ENCODE measurements around the gene ERMAP.
"Not testable (repeated sequence)": the region's sequence is repeated elsewhere in the genome, so short reads cannot be mapped to it uniquely, and the experiment has no call there.

ERMAP gene

GRCh38 chr1:42807056-42807668 lies 9.8 kb upstream of the ERMAP start:
- DNase-seq (ENCODE audit: low spot score), result peak; percentile 18

GRCh38 chr1:42814815-42815214 lies 2.1 kb upstream of the ERMAP start:
- DNase-seq (ENCODE audit: low spot score), result not testable (repeated sequence)

DNA sequence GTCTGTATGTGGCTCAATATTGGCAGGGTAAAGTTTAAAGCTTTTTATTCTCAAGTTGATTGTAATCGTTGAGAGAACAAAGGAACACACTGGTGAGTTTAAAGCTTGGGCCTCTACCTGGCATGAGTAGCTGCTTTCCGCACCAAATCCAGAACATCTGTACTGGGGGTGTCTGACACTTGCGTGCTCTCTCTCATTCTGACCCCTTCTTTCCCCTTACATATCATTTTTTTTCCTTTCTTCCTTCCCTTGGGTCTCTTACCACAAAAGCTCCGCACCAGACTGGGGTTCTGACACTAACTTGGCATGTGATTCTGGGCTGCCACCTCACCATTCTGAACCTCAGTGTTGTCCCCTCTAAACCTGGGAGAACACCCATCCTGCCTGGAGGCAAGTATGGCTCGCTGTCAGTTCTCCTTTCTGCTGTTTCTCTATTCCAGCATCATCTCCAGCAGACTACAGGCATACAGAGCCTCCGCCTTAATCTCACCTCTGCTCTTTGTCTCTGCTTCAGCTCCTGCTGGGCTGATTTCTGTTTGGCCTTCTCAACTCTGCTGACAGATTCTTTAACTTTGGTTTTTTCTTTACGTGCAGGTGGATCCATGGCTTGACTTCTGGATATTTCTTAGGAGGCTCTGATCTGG lies 859 bp upstream of the ERMAP start:
- DNase-seq (ENCODE audit: low spot score), result no peak

- DNase-seq (ENCODE audit: low spot score), result no peak
Measured at GRCh38 chr1:42817440-42817767, 482 bp downstream of the ERMAP start.

DNA sequence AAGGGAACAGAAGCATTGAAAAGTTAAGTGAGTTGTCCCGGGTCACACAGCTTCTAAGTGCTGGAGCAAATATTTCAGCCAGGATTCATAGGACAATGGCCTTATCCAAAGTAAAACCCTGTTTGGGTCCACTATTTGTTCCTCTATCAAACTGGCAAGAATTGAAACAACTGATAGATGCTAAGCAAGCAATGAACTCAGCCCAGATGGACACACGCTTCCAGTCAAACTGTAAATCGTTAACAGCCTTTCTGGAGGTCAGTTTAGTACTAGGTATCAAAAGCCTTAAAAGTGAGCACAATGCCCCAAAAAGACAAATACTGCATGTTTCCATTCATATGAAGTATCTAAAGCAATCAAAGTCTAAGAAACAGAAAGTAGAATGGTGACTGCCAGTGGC lies 1.1 kb downstream of the ERMAP start:
- peak; percentile 11 for DNase-seq (ENCODE audit: low spot score)

DNA sequence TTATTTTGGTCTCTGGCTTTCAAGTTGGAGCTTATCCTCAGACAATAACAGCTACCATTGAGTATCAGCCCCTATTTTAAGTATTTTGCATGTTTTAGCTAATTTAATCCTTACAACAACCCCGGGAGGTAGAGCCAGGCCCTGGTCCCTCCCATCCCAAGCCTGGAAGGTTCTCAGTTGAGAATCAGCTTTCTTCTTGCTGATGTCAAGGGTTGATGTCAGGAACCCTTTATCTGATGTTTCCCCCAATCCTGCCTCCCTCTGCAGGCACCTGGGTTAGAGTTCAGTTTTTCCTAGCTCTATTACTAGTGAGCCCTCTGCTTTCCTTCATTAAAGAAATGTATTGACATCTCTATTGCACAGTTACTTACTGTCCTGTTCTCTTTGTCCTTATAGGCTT lies 3.9 kb downstream of the ERMAP start:
- DNase-seq (ENCODE audit: low spot score), result no peak

GRCh38 chr1:42821690-42822089 lies 4.8 kb downstream of the ERMAP start:
- no peak for DNase-seq (ENCODE audit: low spot score)

DNA sequence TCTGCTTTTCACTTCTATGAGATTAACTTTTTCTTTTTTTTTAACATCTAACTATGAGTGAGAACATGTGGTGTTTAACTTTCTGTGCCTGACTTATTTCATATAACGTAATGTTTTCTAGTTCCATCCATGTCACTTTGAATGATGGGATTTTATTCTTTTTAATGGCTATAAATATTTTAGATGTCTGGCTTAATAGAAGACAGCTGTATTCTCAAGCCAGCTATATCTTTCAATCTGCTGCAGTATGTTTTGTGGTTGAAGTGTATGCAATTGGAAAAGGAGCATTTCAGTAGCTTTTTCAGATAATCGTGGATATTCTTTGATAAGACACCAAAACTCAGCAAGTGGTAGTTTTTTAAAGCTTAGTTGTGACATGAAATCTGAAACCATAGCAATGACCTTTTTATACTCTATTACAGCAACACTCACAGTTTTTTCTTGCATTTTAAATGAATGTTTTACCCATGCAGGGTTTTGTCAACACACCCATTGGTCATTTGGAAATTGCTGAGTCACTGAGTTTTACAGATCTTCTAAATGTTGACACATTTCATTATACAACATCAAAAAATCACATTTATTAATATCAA lies 6.0 kb downstream of the ERMAP start:
- DNase-seq (ENCODE audit: low spot score), result no peak

DNA sequence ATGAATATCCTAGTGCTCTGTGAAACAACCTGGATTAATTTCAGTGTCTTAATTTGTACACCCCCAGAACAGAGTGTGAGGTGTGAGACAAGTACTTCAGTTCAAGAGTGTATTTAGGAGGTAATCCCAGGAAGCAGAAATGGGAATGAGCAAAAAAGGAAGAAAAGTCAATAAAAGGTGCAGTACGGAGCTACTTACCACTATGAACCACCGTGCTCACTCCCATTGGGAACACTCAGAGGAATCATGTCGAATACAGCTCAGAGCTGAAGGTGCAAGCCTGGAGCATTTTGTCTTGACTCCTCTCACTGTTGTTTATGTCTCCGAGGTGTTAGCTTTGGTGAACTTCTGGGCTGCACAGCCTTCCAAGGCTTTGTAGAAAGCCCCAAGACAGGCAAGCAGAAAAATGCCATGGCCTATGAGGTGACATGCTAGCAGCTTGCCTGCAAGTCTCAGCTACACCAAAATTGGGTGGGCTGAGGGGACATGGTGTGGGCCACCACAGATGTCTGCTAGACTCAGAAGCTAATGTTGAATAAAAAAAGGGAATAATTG lies 7.6 kb downstream of the ERMAP start:
- DNase-seq (ENCODE audit: low spot score), result no peak

DNA sequence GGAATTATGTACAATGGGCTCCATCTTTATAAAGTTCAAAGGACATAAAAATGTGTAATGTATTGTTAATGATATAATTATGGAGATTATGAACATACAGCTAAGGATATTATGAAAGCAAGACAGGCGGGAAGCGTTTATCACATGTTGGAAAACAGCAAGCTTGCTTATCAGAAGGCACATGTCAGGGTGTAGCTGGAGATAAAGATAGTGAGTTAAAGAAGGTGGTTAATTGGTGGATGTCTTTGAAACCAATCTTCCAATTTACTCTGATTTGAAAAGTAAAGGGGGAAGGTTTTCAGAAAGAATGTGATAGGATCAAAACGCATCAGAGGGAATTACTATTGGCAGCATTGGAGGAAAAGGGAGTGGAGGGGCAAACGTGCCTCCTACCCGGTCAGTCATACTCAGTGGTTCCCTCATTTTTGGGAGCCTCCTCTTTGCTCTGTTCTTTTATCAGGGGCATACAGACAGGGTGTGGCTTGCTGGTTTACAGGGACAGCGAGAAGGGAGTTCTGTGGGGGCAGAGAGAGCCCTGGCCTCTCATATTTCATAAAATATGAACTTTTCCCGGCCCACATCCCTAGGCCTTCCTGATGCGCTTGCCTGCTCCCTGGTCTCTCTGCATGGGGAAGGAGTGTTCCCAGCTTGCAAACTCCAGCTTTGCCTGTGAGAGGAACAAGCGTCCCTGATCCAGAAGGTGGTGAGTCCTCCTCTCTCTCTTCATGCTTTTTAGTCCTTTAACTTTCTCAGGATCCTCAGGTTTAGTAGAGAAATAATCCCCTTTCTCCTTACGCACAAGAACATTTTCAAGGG lies 8.3 kb downstream of the ERMAP start:
- DNase-seq (ENCODE audit: low spot score), result no peak

DNA sequence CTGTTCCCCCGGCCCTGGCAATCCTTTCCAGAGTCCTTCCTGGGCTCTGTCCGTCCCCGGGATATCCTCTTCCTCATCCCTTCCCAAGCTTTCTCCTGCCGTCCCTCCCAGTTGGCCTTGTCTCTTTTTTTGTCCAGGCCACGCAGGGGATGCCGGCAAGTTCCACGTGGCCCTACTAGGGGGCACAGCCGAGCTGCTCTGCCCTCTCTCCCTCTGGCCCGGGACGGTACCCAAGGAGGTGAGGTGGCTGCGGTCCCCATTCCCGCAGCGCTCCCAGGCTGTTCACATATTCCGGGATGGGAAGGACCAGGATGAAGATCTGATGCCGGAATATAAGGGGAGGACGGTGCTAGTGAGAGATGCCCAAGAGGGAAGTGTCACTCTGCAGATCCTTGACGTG lies 13.7 kb downstream of the ERMAP start:
- DNase-seq (ENCODE audit: low spot score), result no peak

GRCh38 chr1:42831273-42831672 lies 14.4 kb downstream of the ERMAP start:
- DNase-seq (ENCODE audit: low spot score), result no peak

GRCh38 chr1:42832641-42833240 lies 15.8 kb downstream of the ERMAP start:
- DNase-seq (ENCODE audit: low spot score), result no peak

DNA sequence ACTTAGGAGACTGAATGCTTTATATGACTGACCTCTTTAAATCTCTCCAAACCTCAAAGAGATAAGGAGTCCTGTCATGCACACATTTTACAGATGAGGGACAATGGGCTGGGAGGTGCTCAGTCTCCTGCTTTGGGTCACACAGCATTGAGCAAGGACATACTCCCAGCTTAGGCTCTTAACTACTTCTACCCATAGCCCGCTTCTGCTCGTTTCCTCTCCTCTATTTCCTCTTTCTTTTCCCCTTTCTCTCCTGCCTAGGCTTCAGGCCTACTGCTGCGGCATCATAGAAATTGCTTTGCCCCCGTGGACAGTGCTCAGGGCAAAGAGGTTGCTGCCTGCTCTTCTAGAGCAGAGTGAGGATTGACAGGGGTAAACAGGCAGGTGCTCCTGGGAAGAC lies 17.1 kb downstream of the ERMAP start:
- DNase-seq (ENCODE audit: low spot score), result no peak

DNA sequence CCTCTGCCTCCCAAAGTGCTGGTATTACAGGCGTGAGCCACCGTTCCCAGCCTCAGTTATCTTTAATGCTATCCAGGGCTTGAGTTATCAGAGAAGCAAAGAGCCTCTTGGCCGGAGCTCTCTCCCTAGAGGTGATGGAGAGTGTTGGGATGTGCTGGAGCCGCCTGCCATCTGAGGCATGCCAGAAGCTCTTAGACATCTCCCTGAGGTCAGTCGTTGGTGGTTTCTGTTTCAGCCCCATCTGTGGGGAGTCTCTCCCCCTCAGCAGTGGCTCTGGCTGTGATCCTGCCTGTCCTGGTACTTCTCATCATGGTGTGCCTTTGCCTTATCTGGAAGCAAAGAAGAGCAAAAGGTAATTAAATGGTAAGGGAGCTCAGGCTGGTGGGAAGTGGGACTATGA lies 17.9 kb downstream of the ERMAP start:
- DNase-seq (ENCODE audit: low spot score), result no peak

DNA sequence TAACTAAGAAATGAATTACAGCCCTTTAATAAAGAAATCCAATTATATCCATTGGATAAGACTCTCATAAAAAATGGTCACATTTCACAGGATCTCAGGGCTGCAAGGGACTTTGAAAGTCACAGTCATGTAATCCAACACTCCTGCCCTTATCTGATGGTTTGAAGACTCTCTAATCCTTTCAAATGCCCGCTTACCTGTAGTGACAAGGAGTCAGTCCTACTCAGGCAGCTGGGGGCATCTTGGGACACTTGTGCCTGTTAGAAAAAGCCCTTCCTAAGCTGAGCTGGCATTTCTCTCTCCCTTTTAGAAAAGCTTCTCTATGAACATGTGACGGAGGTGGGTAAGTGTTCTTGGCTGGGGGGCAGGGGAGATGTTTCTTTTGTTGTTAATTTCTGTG lies 18.5 kb downstream of the ERMAP start:
- DNase-seq (ENCODE audit: low spot score), result no peak

DNA sequence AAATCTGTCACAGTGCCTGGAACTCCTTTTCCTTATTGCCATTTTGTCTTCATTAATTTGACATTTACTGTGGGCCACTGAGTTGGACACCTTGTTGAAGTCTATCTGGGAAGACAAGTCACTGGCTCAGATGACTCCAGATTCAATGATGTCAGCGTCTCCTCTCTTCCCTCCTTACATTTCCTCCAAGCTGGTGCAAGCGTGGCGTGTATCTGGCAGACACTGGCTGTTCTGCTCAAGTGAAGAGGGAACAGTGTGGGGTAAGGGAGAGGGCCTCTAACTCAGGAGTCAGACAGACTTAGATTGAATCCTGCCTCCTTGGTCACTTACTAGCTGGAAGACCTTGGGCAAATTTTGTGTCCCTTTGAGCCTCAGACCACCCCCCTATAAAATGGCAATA lies 20.8 kb downstream of the ERMAP start:
- no peak for DNase-seq (ENCODE audit: low spot score)

GRCh38 chr1:42838482-42839190 lies 21.7 kb downstream of the ERMAP start:
- no peak for DNase-seq (ENCODE audit: low spot score)

DNA sequence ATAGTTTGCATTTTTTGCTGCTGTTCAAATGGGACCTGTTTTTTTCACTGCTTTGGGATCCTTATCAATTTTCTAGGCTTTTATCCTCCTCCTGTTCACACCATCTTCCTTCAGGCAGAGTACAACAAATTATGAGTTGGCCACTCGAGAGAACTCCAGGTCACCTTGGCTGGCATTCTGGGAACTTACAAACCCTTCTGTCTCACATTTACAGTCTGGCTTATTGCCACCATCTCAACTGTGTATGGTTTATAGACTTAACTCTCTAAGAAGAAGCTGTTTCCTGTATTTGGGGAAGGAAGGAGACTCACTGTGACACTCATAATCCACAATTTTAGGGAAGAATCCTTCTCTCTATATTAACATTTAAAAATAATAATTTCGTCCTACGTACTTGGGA lies 24.1 kb downstream of the ERMAP start:
- DNase-seq (ENCODE audit: low spot score), result no peak

DNA sequence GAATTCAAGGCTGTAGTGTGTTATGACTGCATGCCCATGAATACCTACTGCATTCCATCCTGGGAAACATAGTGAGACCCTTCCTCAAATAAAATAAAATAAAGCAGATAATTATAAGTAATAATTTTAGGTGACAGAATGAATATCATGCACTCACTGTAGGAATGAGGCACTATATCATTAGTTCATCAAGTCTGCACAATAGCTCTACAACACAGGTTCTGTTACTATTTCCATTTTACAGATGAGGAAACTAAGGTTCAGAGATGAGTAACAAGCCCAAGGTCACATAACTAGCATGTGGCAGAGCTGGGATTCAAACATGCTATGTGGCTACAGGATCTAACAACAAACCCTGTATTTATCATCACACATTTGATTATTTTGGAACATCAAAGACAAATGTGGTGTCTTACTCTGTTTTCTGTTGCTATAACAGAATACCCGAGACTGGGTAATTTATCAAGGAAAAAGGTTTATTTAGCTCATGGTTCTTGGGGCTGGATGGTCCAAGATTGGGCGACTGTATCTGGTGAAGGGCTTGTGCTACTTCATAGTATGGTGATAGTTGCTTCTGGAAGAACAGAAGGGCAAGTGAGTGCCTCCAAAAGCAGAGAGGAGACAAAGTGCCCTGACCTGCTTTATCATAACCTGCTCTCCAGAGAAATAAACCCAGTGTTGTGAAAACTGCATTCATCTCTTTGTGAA lies 24.7 kb downstream of the ERMAP start:
- no peak for DNase-seq (ENCODE audit: low spot score)

GRCh38 chr1:42844592-42845140 lies 27.7 kb downstream of the ERMAP start:
- no peak for DNase-seq (ENCODE audit: low spot score)
